Measurements from ENCODE around the gene PCSK6. TPM values are rescaled to one million over a fixed set of nuclear protein-coding genes. Genes with fewer than 3 reads are reported as not detected.

Gene PCSK6
- total RNA-seq, 1 donor from 2014 or later: 0.40 TPM

- Mint-ChIP-seq H3K4me3 (ENCODE audit: unreplicated experiment) (no peak overlapping the region), H3K4me1 (ENCODE audit: low read depth) (no peaks in the 10 kb centered on the region), H3K36me3 (ENCODE audit: low read depth) (no peaks in the 10 kb centered on the region), H3K27ac (ENCODE audit: unreplicated experiment) (no peak overlapping the region), H3K9me3 (ENCODE audit: low read depth) (no peaks in the 10 kb centered on the region), H3K27me3 (ENCODE audit: low read depth) (peaks cover 22% of the 10 kb centered on the region)
- no peak for TF ChIP-seq CTCF (IDR thresholded peaks at IDR 0.05)
- no peak for DNase-seq (ENCODE audit: low spot score)
Observed at GRCh38 chr15:101505610-101506337, 16.3 kb upstream of the PCSK6 start.

GRCh38 chr15:101504866-101505609, 15.5 kb upstream of the PCSK6 start:
- H3K4me1 Mint-ChIP-seq (ENCODE audit: low read depth): peaks cover 7% of the 10 kb centered on the region
- TF ChIP-seq CTCF (IDR thresholded peaks at IDR 0.05): no peak
- H3K36me3 Mint-ChIP-seq (ENCODE audit: low read depth): no peaks in the 10 kb centered on the region
- no peak overlapping the region for H3K27ac Mint-ChIP-seq (ENCODE audit: unreplicated experiment)
- no peak for DNase-seq (ENCODE audit: low spot score)
- H3K27me3 Mint-ChIP-seq (ENCODE audit: low read depth): peaks cover 21% of the 10 kb centered on the region
- H3K4me3 Mint-ChIP-seq (ENCODE audit: unreplicated experiment): no peak overlapping the region
- no peaks in the 10 kb centered on the region for H3K9me3 Mint-ChIP-seq (ENCODE audit: low read depth)

- TF ChIP-seq CTCF (IDR thresholded peaks at IDR 0.05): no peak
- Mint-ChIP-seq H3K27me3 (ENCODE audit: low read depth) (peaks cover 17% of the 10 kb centered on the region), H3K36me3 (ENCODE audit: low read depth) (no peaks in the 10 kb centered on the region), H3K4me3 (ENCODE audit: unreplicated experiment) (no peak overlapping the region), H3K4me1 (ENCODE audit: low read depth) (peaks cover 9% of the 10 kb centered on the region), H3K27ac (ENCODE audit: unreplicated experiment) (no peak overlapping the region), H3K9me3 (ENCODE audit: low read depth) (no peaks in the 10 kb centered on the region)
- DNase-seq (ENCODE audit: low spot score): no peak
Observed at GRCh38 chr15:101504373-101504772, 14.9 kb upstream of the PCSK6 start.

GRCh38 chr15:101503296-101503599, 13.7 kb upstream of the PCSK6 start:
- no peak for DNase-seq (ENCODE audit: low spot score)
- peaks cover 14% of the 10 kb centered on the region for H3K27me3 Mint-ChIP-seq (ENCODE audit: low read depth)
- no peaks in the 10 kb centered on the region for H3K36me3 Mint-ChIP-seq (ENCODE audit: low read depth)
- no peaks in the 10 kb centered on the region for H3K9me3 Mint-ChIP-seq (ENCODE audit: low read depth)
- no peak for TF ChIP-seq CTCF (IDR thresholded peaks at IDR 0.05)
- no peak overlapping the region for H3K4me3 Mint-ChIP-seq (ENCODE audit: unreplicated experiment)
- peaks cover 9% of the 10 kb centered on the region for H3K4me1 Mint-ChIP-seq (ENCODE audit: low read depth)
- H3K27ac Mint-ChIP-seq (ENCODE audit: unreplicated experiment): no peak overlapping the region

GRCh38 chr15:101502572-101503295, 13.2 kb upstream of the PCSK6 start:
- Mint-ChIP-seq H3K9me3 (ENCODE audit: low read depth) (no peaks in the 10 kb centered on the region), H3K36me3 (ENCODE audit: low read depth) (no peaks in the 10 kb centered on the region), H3K27ac (ENCODE audit: unreplicated experiment) (no peak overlapping the region), H3K4me1 (ENCODE audit: low read depth) (peaks cover 9% of the 10 kb centered on the region), H3K27me3 (ENCODE audit: low read depth) (peaks cover 17% of the 10 kb centered on the region), H3K4me3 (ENCODE audit: unreplicated experiment) (no peak overlapping the region)
- TF ChIP-seq CTCF (IDR thresholded peaks at IDR 0.05): no peak
- no peak for DNase-seq (ENCODE audit: low spot score)
